IPS-NIHi11 (cell line): ENCODE results near the gene DCAF5.
"Not testable (repeated sequence)": the region's sequence is repeated elsewhere in the genome, so short reads cannot be mapped to it uniquely, and the experiment has no call there.

Experiments
- DNase-seq: peaks from one replicate; pipeline ENCODE4 v3.0.0; 2012; ENCODE audit warnings: mixed read lengths, low spot score

Gene DCAF5

DNA sequence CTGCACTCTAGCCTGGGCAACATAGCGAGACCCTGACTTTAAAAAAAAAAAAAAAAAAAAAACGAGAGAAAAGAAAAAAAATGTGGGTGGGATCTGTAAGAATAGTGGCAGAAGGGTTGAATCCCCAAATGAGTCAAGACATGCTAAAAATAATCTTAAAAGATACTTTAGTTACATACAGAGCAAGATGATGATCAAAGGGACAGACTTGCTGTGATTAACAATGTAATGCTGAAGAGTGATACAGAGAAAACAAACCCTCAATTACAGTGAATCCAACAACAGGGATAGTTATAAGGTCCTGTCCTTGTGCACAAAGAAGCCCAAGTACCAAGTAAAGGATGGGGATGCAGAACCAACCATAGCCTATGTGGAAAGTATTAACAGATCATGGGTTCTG is 80.3 kb downstream of the DCAF5 start:
- DNase-seq: no peak

DNA sequence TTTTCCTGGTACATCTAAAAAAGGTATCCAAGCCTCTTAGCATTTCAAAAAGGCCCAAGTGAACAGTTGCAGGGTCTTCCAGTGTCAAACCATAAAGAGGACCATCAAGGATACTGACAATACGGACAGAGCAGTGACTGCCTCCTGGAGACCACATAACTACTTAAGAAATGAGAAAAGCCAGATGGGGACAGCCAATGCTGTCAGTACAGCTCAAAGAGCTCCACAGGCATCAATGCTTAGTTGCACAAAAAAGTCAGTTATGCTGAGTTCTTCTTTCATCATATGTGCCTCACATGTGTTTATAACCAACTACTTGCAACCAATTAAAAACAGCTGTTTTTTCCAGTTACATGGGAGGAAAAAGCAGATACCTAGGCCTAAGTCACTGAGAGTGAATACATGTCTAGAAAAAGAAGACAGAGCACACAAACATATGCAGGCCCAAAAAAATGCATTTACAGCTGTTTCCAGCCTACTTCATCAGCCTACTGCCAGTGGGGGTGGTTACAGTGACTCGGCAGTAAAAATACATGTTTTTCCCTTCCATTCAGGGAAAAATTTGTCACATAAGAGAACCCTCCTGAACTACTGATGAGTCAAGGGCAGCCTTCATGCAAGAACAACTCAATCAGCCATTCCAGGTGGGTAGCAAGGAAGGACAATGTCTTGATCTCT is 84.0 kb downstream of the DCAF5 start:
- DNase-seq: no peak

DNA sequence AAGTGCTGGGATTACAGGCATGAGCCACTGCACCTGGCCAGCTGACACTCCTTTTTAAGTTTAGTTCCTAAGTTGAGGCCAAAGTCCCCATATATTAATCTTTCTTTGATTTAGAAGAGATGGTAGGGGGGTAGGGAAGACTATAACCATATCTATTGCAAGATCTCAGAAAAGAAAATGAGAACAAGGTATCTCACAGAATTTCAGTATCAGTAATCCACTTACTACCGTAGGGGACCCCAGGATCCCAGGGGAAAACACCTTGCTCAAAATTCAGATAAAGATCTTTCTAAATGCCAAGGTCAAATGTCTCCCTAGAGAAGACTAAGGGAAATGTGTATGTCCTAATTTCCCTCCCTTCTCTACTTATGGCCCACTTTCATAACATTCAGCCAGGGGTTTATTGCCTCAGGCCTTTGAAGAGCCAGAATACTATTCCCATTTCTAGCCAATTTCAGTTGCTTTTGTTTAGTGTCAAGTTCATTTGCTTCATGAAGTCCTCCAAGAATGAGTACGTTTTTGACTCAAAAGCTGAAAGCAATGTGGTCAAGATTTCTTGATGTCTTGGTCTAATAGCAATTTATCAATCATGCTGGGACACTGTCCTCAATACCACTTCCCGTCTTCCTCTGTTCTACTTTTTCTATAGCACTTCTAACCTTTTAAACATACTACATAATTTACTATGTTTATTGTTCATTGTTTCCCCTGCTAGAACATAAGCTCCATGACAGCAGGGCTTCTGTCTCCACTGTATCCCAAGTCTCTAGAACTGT is 86.3 kb downstream of the DCAF5 start:
- no peak for DNase-seq

DNA sequence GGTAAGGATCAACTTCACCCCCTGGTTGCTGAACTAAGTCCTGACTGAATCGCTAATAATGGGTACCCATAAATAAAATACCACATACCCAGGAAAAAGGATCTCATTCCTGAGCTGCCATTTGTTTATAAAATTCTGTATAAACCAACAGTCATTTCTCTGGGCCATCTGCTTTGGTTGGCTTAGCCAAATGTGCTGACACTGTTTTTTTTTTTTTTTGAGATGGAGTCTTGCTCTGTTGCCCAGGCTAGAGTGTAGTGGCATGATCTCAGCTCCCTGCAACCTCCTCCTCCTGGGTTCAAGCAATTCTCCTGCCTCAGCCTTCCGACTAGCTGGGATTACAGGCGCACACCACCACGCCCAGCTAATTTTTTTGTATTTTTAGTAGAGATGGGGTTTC is 87.0 kb downstream of the DCAF5 start:
- not testable (repeated sequence) for DNase-seq

DNA sequence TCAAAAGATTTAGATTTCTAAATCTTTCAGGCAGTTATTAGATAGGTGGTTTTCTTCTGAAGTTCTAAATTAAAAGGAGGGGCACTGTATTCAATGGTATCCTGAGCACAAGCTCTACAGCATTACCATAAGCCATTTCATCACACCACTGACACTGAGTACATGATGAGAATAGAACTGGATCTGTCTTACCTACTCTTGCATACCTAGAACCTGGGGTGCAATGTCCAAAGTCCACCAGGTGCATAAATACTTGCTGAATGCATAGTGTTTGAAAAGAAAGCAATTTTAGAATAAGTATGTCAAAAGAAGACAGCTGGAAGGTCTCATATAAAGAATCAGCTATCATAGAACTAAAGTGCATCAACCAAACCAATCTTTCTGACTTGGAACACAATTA is 88.3 kb downstream of the DCAF5 start:
- no peak for DNase-seq

DNA sequence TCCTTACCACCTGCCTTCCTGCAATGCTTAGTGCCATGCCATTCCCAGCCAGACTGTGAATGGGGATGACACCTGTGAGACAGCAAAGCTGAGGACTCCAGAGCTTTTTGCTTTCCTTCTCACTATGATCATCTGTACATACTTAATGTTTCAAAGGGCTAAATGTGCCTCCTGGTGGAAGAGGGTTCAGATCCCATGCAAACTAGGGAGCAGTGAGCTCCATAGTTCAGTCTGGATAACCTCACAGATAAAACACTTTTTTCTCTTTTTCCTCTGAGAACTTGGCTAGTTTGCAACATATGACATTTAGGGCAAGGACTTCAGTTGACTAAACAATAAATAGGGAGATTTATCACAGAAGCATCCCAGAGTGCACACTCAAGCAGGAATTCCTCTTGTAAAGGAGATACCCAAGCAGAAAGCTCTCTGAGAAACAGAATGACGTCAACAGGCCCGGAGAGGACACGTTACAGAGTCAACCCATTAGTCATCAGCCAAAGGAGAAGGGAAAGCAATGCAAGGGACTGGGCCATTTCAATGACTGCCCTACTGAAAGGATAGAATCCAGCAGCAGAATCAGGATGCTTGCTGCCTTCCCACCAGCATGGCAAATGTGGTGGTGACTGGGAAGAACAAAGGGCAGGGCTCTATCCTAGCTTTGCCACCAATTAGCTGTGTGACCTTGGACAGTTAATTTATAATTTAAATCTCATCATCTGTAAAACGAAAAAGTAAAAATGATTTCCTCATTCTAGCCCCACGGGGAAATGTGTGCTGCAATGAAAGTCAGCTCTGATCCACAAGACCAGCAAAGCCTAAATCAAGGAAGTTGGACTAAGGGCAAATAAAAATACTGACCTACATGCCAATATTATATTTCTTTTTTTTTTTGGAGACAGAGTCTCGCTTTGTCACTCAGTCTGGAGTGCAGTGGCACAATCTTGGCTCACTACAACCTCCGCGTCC is 93.0 kb downstream of the DCAF5 start:
- no peak for DNase-seq

DNA sequence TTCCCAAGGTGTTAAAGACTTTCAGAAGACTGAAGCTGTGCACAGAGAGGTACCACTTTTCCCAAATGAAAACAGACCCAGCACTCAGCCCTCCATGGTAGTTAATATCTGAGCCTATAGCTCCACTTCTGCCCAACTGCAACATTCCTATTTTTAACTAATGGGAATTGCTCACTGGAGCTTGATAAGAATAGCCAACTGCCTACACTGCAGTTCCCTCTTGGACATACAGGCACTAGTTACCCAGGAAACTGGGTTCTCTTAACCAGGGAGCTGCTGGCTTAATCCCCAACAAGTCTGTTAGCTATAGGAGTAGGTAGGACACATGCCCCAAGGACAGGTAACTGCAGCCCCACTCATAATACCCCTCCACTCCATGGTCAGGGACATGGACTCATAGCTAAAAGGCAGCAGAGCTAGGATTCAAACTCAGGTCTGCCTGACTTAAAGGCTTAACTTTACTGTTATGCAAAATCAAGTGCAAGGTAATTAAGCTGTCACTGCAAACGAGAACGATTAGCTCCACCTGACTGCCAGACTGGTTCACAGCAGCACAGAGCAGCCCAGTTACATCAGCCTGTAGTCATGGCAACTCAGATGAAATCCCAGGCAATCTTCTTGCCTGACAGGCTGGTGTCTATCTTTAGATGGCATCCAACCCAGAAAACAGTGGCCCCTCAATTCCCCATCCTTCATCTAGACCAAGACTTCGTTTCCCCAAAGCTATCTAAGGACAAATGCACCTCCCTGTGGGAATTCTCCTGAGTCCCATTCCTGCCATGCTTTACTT is 96.7 kb downstream of the DCAF5 start:
- DNase-seq: peak; percentile 74

DNA sequence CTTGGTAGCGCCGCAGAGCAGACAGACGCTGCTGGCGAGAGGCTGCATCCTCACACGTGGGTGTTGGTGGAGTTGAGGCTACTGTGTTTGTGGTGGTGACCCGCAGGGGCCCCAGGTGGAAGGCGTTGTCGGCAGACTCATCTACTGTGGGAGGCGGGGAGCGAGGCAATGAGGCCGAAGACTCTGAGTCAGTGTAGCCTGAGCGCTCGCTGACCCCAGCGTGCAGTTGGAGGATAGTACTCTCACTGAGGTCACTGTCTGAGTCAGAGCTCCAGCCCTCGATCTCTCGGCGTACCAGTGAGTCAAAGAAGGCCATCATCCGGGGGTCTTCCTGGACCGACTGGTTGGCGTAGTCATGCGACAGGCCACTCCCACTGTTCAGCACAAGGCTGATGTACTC is 97.8 kb downstream of the DCAF5 start:
- no peak for DNase-seq

DNA sequence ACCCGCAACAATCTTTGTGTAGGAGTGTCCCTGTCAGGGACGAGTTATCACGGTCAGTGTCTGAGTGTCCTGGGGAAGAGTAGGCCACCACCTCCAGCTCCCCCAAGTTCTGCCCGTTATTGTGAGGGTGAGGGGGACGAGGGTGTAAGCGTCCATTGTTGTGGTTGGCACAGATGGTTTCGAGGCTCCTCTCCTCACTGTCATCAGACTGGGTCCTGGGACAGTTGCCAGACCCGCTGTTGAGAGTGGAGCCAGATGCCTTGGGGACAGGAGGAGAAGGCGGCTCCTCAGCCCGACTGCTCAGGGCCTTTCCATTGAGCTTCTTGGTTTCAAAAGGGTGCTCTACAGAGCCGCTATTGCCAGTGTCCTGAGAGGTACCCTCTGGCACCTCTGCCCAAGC is 98.9 kb downstream of the DCAF5 start:
- no peak for DNase-seq

DNA sequence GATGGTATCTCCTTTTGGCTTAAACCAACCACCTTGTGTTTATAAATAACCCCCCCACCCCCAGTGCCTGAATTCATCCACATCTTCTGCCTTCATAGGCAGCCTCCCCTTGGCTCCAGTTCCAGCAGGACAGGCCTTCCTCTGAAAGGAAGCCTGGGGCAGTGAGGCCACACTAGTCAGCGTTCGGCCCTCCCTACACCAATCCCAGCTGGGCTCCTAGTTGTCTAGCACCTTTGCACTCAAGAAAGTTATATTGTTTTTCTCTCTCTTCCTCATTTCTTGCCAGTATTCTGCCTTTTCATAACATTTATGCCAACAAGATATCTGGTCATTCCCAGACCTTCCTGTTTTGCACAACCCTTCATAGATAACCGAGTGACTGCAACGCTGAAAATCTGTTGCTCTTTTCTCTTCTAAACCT is 100.7 kb downstream of the DCAF5 start:
- no peak for DNase-seq

DNA sequence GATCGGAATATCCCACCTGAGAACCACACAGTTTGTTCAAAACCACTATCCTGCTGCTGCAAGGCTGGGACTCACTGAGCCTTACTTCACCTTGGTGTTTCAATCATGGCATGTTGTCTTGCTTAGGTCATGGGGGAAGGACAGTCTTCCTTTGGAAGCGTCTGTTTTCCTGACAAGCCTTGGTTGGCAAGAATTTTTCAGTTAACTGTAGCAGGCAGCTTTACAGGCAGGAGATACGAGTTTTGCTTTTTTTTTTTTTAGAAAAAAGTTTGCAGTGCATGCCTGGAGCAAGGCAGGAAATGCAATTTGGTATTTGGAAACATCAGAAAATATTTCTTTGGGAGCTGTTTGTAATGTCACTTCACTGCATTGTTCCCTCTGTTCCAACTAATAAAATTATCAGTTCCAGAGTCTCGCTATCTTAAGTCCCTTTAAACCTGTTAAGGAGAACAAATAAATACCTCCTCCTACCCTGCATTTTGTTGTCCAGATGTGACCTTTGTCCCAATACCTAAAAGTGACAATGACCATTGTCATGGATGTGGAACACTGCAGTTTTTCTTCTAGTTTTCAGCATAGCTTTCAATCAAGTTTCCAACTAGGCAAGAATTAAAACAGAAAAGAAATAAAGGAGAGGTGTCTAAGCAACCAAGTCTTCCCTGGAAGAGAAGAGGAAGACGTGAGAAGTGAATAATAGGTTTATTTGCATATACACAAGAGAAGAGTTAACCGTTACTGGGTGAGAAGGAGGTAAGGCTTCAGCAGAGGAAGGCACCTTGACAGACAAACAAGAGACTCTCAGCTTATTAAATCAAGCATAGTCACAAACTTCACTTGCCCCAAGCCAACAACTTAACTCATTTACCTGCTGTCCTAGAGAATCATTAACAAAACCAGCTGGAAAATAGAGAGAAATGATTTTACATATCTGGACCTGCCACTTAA is 102.4 kb downstream of the DCAF5 start:
- DNase-seq: no peak

DNA sequence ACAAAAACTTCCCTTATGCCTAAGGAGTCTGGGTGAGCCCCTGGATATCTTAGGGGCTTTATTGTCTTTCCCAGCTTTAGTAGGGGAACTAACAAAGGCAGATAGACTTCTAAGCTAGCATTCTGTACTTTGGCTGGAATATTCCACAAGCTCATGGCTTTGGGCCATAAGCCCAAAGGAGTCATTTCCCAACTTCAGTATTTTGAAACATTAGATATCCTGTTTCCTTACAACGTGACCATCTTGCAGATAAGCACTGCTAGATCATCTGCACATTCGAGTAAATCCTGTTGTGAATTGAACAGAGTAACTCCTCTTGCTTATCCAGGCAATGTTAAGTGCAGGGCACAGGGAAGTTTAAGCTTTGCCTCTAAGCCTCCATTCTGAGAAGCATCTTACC is 103.2 kb downstream of the DCAF5 start:
- no peak for DNase-seq

DNA sequence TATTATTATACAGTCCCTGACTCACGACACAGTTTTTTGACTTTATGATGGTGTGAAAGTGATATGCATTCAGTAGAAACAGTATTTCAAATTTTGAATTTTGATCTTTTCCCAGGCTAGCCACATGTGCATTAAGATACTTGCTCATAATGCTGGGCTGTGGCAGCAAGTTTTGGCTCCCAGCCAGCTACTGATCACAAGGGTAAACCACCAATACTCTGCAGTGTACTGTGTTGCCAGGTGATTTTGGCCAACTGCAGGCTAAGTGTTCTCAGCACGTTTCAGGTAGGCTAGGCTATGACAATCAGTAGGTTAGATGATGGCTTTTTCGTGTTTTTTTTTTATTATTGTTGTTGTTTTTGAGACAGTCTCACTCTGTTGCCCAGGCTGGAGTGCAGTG is 104.5 kb downstream of the DCAF5 start:
- no peak for DNase-seq

DNA sequence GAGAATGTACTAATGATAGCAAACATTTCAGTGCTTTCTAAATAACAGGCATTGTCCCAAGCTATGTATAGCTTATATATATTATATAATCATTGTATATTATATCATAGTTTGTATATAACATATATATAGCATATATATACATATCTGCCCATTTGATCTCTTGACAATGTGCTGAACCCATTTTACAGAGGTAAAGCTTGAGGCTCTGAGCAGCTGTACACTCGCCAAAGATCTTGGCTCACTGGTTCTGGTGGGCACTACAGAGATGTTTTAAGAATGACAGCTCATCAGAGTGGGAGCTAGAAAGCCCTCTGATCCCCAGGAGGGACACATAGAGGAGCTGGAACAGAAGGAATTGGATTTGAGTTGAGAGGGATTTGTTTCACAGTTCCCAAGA is 105.7 kb downstream of the DCAF5 start:
- DNase-seq: no peak

DNA sequence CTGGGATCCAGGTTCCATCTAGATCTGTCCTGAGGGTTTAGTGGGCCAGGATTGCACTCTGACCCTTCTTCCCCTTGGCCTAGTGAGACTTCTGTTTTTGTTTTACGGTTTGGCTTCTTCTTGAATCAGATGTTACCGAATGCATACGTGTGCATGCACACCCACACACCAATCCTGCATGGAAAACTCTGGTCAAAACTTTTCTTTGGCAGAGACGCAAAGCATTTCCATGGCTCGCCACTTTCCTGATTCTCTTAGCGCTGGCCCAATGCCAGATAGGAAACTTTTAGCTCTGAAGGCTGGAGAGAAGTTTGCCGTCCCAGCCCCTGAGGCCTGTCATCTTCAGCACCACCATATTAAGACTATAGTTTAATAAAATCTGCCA is 106.5 kb downstream of the DCAF5 start:
- DNase-seq: no peak

DNA sequence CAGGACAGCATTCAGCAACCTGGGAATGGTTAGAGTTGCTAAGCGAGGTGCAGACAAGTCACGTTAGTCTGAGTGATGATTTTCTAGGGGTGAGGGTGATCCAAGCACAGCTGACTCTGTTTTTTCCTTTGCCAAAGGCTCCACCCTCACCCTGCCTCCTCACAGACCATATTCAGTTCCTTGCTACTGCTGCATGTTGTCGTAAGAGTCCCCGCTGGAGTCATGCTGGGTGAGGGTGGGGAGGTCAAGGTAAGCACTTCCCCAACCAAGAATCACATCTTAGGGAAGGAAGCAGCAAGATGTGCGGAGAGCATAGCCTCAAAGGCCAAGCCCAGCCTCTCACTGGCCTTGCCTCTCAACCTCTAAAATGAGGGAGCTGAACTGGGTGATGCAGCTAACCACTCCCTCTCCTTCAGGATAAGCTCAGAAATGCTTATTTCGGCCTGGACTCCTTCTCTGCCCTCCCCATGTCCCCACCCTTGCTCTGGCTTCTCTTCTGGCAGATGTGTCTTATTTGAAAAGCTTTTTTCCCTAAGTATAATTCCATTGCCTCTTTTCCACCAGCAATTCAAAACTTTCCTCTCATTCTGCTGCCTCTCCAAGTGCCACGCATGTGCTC is 107.0 kb downstream of the DCAF5 start:
- peak; percentile 40 for DNase-seq

DNA sequence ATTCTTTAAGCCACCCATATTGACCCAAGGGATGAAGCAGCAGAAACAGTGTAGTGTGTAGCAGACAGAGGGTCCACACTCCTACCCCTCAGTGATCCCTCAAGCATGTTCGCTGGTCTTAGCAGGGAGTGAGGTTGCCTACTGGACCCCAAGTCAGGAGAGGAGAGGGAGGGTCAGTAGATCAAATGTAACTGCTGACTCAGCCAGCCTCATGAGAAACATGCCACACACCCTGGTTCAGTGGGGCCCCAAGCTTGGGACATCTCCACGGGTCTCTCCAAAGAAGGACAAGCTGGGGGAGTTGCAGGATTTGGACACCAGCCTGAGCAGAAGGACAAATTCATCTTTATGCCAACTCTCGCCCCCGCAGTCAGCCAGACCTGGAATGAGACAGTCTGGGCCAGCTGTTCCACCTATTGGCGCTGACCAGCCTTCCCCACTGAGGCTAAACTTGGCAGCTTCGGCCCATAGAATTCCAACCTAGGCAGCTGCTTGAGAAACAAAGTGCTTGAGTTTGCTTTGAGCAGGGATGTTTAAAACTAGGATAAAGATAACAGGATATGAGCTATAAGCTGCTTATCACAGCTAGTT is 107.9 kb downstream of the DCAF5 start:
- DNase-seq: peak; percentile 46

DNA sequence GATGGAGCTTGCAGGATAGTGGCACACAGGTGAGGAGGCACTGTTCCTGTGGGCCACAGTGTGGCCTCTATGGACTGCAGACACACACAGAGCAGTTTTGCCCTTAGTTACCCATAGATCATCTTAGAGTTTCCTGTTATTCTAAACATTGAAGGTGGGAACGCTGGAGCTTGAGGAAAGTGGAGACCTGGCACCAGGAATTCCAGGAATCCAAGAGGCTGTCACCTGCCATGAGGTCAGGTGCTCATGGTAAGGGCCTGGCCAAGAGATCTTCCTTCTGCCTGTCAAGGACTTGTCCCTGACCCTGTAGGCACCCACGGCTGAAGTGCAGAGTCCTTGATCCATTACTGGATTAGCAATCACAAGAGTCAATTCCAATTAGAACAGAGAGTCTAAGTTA is 108.6 kb downstream of the DCAF5 start:
- DNase-seq: no peak

DNA sequence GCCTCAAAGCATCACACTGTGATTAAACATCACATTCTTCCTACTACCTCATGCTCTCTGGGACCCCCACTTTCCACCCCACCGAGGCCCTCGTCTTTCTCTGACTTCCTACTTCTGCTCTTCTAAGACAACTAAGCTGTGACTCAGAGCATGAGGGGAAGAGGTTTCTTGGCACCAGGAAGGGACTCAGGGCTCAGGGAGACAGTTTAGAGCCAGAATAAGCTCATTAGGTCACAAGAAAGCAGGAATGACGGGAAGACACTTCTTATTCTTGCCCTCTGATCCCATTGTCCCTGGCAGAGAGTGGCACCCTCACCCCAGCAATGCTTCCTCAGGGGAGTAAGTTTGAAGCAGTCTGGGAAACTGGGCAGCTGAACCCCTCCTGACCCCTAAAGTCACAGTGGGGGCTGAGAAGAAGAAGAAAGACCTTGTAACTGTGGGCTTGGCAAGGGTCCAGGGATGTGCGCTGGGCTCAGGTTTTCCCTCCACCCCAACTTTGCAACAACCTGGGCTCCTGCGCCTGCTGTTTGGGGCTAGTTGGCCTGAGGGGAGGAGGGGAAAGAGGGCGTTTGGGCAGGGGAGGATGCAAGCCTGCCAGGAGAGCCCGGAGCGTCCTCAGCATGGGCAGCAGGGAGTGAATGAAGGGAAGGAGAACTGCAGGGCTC is 109.2 kb downstream of the DCAF5 start:
- DNase-seq: no peak
